ENCODE results near the gene SCAPER. TPM values are rescaled to one million over a fixed set of nuclear protein-coding genes. Genes with fewer than 3 reads are reported as not detected.

Gene SCAPER
- total and polyA plus RNA-seq, 2 donors (not counting 1 experiment from before 2014, with no cell fraction given), result 8.3 to 61.6 TPM

DNA sequence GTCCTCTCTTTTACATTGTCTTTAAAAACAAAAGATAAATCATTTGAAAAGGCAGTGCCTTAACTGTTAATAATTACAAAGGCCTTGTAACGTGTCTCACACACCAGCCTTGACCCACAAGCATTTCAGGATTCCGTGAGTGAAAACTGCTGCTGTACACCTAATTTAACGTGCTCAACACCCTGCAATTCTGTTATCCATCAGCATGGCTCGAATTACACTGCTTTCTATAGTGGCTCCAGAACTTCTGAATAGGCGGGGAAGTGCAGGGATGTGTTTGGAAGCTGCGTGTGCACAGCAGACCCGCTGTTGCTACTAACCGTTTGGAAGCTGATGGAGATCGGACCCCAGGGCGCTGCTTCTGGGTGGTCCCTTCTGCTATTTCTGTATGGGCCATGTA lies 584.0 kb downstream of the SCAPER start:
- no peaks in the 10 kb centered on the region for H3K36me3 ChIP-seq (replicated peaks in 1 of 2; ENCODE audit: control extremely low read depth in 1 of 2, control insufficient read depth in 1 of 2, extremely low read depth in 1 of 2, insufficient read depth in 2 of 2, low read length in 1 of 2)
- H3K79me2 ChIP-seq (ENCODE audit: control insufficient read depth, insufficient read depth, low read length), result no peaks in the 10 kb centered on the region
- WGBS (ENCODE audit: insufficient coverage), result 89% methylated on average over 5 of the region's 10 CpGs
- H2AFZ ChIP-seq (ENCODE audit: insufficient read depth, low read depth, low read length, poor library complexity, severe bottlenecking), result no peak overlapping the region
- Mint-ChIP-seq H3K27ac (no peak overlapping the region), H3K9me3 (ENCODE audit: insufficient read depth) (no peaks in the 10 kb centered on the region), H3K27me3 (peaks cover 44% of the 10 kb centered on the region), H3K4me1 (no peaks in the 10 kb centered on the region), H3K4me3 (no peak overlapping the region)
- POLR2A ChIA-PET, result no interaction called here
- no peaks in the 10 kb centered on the region for H4K20me1 ChIP-seq (ENCODE audit: control insufficient read depth, insufficient read depth, low read length, poor library complexity, severe bottlenecking)
- H3K4me3 ChIP-seq (ENCODE audit: control extremely low read depth in 1 of 5, extremely low read depth in 1 of 5, insufficient read depth in 1 of 5, low read depth in 2 of 5, low read length in 4 of 5), result no peak overlapping the region
- no peak for DNase-seq
- no peaks in the 10 kb centered on the region for H3K4me1 ChIP-seq (ENCODE audit: control insufficient read depth in 2 of 2, insufficient read depth in 2 of 2, low read length in 2 of 2)
- no peaks in the 10 kb centered on the region for H3K9me3 ChIP-seq (ENCODE audit: control extremely low read depth in 1 of 3, control insufficient read depth in 2 of 3, insufficient read depth in 1 of 3, low read length in 2 of 3)
- no peak overlapping the region for H3K27ac ChIP-seq (ENCODE audit: low read length in 2 of 2)
- CTCF ChIA-PET, result no interaction called here
- intact Hi-C loops (cut with micrococcal nuclease), result no loop called here
- ATAC-seq (ENCODE audit: low read depth), result no peak
- peaks cover 0 to 35% (median 12%) of the 10 kb centered on the region in 4 experiments for H3K27me3 ChIP-seq (replicated peaks in 1 of 4; ENCODE audit: control extremely low read depth in 1 of 4, control insufficient read depth in 3 of 4, insufficient read depth in 4 of 4, low read length in 3 of 4)
- H3K4me2 ChIP-seq (replicated peaks; ENCODE audit: low read depth, low read length, poor library complexity, severe bottlenecking), result no peak overlapping the region
- TF ChIP-seq, protein P1, sequence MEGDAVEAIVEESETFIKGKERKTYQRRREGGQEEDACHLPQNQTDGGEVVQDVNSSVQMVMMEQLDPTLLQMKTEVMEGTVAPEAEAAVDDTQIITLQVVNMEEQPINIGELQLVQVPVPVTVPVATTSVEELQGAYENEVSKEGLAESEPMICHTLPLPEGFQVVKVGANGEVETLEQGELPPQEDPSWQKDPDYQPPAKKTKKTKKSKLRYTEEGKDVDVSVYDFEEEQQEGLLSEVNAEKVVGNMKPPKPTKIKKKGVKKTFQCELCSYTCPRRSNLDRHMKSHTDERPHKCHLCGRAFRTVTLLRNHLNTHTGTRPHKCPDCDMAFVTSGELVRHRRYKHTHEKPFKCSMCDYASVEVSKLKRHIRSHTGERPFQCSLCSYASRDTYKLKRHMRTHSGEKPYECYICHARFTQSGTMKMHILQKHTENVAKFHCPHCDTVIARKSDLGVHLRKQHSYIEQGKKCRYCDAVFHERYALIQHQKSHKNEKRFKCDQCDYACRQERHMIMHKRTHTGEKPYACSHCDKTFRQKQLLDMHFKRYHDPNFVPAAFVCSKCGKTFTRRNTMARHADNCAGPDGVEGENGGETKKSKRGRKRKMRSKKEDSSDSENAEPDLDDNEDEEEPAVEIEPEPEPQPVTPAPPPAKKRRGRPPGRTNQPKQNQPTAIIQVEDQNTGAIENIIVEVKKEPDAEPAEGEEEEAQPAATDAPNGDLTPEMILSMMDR (IDR thresholded peaks at IDR 0.05), result no peak
- no peak for TF ChIP-seq EZH2 (IDR thresholded peaks at IDR 0.05; ENCODE audit: borderline replicate concordance, insufficient read depth, low read depth, low read length, poor library complexity, severe bottlenecking)
- H3K9ac ChIP-seq (ENCODE audit: low read length), result no peak overlapping the region

DNA sequence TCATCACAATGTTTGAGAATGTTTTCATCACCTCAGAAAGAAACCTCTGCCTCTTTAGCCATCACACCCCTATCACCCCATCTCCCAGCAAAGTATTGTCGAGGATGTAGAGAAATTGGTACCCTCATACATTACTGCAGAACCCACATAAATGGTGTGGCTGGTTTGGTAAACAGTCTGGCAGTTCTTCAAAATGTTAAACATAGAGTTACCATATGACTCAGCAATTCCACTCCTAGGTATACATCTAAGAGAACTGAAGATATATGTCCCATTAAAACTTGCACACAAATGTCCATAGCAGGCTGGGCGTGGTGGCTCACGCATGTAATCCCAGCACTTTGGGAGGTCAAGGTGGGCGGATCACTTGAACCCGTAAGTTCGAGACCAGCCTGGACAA lies 585.1 kb downstream of the SCAPER start:
- intact Hi-C loops (cut with micrococcal nuclease), result no loop called here
- CTCF ChIA-PET, result no interaction called here
- Histone ChIP-seq H3K79me2 (ENCODE audit: control insufficient read depth, insufficient read depth, low read length) (no peaks in the 10 kb centered on the region), H3K27me3 (replicated peaks in 1 of 4; ENCODE audit: control extremely low read depth in 1 of 4, control insufficient read depth in 3 of 4, insufficient read depth in 4 of 4, low read length in 3 of 4) (peaks cover 0 to 28% (median 5%) of the 10 kb centered on the region in 4 experiments), H3K9ac (ENCODE audit: low read length) (no peak overlapping the region), H3K4me2 (replicated peaks; ENCODE audit: low read depth, low read length, poor library complexity, severe bottlenecking) (no peak overlapping the region), H3K36me3 (replicated peaks in 1 of 2; ENCODE audit: control extremely low read depth in 1 of 2, control insufficient read depth in 1 of 2, extremely low read depth in 1 of 2, insufficient read depth in 2 of 2, low read length in 1 of 2) (no peaks in the 10 kb centered on the region), H3K9me3 (ENCODE audit: control extremely low read depth in 1 of 3, control insufficient read depth in 2 of 3, insufficient read depth in 1 of 3, low read length in 2 of 3) (no peaks in the 10 kb centered on the region), H2AFZ (ENCODE audit: insufficient read depth, low read depth, low read length, poor library complexity, severe bottlenecking) (no peak overlapping the region), H3K27ac (ENCODE audit: low read length in 2 of 2) (no peak overlapping the region), H4K20me1 (ENCODE audit: control insufficient read depth, insufficient read depth, low read length, poor library complexity, severe bottlenecking) (no peaks in the 10 kb centered on the region), H3K4me3 (ENCODE audit: control extremely low read depth in 1 of 5, extremely low read depth in 1 of 5, insufficient read depth in 1 of 5, low read depth in 2 of 5, low read length in 4 of 5) (no peak overlapping the region), H3K4me1 (ENCODE audit: control insufficient read depth in 2 of 2, insufficient read depth in 2 of 2, low read length in 2 of 2) (no peaks in the 10 kb centered on the region)
- no peak overlapping the region for H3K4me3 Mint-ChIP-seq
- POLR2A ChIA-PET, result no interaction called here
- ATAC-seq (ENCODE audit: low read depth) (no peak), DNase-seq (no peak)
- no peak for TF ChIP-seq EZH2 (IDR thresholded peaks at IDR 0.05; ENCODE audit: borderline replicate concordance, insufficient read depth, low read depth, low read length, poor library complexity, severe bottlenecking)
- TF ChIP-seq, protein P1 (IDR thresholded peaks at IDR 0.05), result no peak
- H3K9me3 Mint-ChIP-seq (ENCODE audit: insufficient read depth), result no peaks in the 10 kb centered on the region
- no peaks in the 10 kb centered on the region for H3K4me1 Mint-ChIP-seq
- 53% methylated on average over 2 of the region's 6 CpGs for WGBS (ENCODE audit: insufficient coverage)
- peaks cover 35% of the 10 kb centered on the region for H3K27me3 Mint-ChIP-seq
- no peak overlapping the region for H3K27ac Mint-ChIP-seq
